VCaP (cell line): Measurements from ENCODE around the gene CYP2R1.
"Not testable (repeated sequence)": the region's sequence is repeated elsewhere in the genome, so short reads cannot be mapped to it uniquely, and the experiment has no call there.

Experiments used
- H3K27ac ChIP-seq: fragments of 450-650 bp; 2 replicates; pipeline ENCODE4 v1.5.1; 2017
- TF ChIP-seq, protein P1 (sequence below): fragments of 450-650 bp; conservative IDR thresholded peaks from 2 replicates; pipeline ENCODE4 v1.5.1; 2017; ENCODE audit warnings: mild to moderate bottlenecking, moderate library complexity

The CYP2R1 gene

DNA sequence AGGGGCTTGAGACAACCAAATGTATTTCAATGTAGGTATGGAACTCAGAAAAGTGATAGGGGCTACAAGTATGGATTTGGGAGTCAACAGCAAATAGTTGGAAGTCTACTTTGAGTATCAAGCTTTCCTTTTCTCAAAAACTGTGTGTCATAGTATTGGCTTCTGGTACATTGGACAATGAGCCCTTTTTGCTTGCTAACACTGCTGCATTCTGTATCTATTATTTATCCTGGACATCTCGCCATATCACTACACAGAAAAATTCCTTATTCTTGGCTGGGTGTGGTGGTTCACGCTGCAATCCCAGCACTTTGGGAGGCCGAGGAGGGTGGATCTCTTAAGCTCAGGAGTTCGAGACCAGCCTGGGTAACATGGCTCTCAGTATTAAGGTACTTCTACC is 18.4 kb downstream of the CYP2R1 start:
- H3K27ac ChIP-seq: no peak overlapping the region
- TF ChIP-seq, protein P1, sequence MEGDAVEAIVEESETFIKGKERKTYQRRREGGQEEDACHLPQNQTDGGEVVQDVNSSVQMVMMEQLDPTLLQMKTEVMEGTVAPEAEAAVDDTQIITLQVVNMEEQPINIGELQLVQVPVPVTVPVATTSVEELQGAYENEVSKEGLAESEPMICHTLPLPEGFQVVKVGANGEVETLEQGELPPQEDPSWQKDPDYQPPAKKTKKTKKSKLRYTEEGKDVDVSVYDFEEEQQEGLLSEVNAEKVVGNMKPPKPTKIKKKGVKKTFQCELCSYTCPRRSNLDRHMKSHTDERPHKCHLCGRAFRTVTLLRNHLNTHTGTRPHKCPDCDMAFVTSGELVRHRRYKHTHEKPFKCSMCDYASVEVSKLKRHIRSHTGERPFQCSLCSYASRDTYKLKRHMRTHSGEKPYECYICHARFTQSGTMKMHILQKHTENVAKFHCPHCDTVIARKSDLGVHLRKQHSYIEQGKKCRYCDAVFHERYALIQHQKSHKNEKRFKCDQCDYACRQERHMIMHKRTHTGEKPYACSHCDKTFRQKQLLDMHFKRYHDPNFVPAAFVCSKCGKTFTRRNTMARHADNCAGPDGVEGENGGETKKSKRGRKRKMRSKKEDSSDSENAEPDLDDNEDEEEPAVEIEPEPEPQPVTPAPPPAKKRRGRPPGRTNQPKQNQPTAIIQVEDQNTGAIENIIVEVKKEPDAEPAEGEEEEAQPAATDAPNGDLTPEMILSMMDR: no peak

DNA sequence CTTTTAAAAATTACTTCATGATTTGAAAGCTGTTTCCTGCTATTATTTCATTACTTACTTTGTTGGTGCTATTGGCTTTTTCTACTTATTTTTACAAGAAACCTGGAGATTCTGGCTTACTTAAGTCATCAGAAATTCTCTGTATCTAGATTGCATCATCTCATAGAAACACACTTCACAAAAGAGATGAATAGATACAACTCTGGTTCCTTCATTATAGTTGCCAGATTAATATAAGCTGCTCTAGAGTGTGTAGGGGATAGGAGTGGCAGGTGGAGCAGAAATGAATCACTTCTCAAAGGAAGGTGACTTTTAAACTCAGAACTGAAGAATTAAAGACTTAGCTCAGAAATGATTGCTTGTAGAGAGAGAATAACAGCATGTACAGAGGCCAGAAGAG is 20.0 kb downstream of the CYP2R1 start:
- H3K27ac ChIP-seq: no peak overlapping the region

DNA sequence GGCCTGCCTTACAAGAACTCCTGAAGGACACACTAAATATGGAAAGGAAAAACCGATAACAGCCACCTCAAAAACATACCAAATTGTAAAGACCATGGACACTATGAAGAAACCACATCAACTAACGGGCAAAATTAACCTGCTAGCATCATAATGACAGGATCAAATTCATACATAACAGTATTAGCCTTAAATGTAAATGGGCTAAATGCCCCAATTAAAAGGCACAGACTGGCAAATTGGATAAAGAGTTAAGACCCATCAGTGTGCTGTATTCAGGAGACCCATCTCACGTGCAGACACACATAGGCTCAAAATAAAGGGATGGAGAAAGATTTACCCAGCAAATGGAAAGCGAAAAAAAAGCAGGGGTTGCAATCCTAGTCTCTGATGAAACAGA is 28.3 kb downstream of the CYP2R1 start:
- H3K27ac ChIP-seq: not testable (repeated sequence)

More for the DNA sequence above, 20.0 kb downstream of the CYP2R1 start:
- TF ChIP-seq, protein P1: no peak

DNA sequence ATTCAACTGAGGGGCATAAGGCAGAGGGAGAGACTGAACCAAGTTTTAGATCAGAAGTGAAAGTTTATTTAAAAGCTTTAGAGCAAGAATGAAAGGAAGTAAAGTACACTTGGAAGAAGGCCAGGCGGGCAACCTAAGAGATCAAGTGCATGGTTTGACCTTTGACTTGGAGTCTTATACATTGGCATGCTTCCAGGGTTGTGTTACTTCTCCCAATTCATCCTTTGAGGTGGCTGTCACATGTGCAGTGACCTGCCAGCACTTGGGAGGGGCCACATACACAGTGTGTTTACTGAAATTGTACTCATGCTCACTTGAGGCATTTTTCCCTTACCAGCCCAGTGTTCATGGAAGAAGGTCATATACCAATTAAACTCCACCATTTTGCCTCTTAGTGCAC is 30.4 kb downstream of the CYP2R1 start:
- H3K27ac ChIP-seq: no peak overlapping the region
- TF ChIP-seq, protein P1: no peak

DNA sequence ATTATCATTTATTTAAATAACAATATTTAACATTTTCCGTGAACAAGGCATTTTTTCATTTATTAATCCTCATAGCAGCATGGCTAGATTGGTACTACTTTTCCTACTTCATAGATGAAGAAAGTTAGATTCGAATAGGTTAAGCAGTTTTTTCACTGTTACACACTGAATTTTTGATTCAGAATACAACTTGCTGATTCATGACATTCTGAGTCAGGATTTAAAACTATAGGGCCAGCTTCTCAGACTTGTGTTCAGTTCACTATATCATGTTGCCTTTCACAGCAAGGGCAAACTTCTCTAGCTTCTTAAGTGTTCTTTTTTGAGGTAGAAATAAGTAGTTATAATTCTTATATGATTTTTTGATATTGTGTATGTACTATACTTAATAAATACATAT is 31.5 kb downstream of the CYP2R1 start:
- TF ChIP-seq, protein P1: no peak
- H3K27ac ChIP-seq: no peak overlapping the region

DNA sequence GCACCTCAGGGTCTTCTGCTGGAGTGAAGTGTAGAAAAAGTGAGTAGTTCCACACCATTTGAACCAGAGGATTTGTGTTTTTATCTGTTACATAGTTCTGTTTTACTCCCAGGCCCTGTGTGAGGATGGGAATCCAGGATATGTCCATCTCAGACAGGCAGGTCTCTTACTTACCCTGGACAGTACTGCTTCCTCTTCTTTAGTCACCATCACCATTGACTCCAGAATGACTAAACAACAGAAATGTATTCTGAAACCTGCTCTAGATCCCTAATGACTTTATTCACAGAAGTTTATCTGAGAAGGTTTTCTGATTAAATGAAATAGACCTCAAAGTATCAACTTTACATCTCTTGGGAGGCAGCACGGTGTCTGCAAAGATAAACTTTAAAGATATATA is 33.6 kb downstream of the CYP2R1 start:
- TF ChIP-seq, protein P1: no peak
- no peak overlapping the region for H3K27ac ChIP-seq

DNA sequence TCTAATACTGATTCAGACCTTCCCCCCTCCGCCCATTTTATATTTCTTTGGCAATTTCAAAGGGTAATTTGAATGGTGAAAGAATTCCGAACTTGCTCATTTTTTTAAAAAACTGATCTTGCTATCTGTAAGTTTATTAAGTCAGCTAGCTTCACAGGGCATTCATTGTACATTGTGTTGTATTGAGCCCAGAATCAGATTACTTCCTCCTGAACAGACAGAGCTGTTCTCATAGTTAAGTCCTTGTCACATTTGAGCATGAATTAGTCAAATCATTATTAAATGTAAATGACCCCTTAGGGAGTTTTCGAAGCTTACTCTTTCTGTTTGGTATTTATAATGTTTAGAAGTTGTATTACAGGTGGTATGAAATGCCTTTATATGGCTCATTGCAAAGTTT is 34.4 kb downstream of the CYP2R1 start:
- TF ChIP-seq, protein P1: no peak
- no peak overlapping the region for H3K27ac ChIP-seq

DNA sequence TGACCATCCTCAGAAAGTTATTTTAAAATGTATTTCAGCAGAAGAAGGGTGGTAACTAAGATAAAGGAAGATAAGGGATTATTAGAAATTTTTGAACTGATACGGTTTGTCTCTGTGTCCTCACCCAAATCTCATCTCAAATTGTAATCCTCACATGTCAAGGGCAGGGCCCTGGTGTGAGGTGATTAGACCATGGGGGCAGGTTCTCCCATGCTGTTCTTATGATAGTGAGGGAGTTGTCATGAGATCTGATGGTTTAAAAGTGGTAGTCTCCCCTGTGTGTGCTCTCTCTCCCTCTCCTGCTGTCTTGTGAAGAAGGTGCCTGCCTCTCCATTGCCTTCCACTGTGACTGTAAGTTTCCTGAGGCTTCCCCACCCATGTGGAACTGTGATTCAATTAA is 36.1 kb downstream of the CYP2R1 start:
- H3K27ac ChIP-seq: no peak overlapping the region
- TF ChIP-seq, protein P1: no peak
